Bronchial epithelial cell (primary cell): ENCODE results near the gene KLHL6. TPM values are rescaled to one million over a fixed set of nuclear protein-coding genes. Genes with fewer than 3 reads are reported as not detected.
"Not testable (repeated sequence)": the region's sequence is repeated elsewhere in the genome, so short reads cannot be mapped to it uniquely, and the experiment has no call there.

Experiments
- DNase-seq: peaks from one replicate; pipeline ENCODE4 v3.0.0-alpha.2; 2010; ENCODE audit warnings: low read depth
- FAIRE-seq: peaks from 2 replicates; lab custom pipeline; 2011; peaks lifted over from hg19 to GRCh38; lab: Jason Lieb, UNC
- H3K27me3 ChIP-seq: 2 replicates; pipeline ENCODE4 v1.5.1; 2011; ENCODE audit warnings: low read length; ENCODE audit not compliant: control insufficient read depth, insufficient read depth
- H3K36me3 ChIP-seq: 2 replicates; pipeline ENCODE4 v1.5.1; 2011; ENCODE audit warnings: low read length; ENCODE audit not compliant: control insufficient read depth, insufficient read depth
- H3K4me3 ChIP-seq: 2 replicates; pipeline ENCODE4 v1.5.1; 2011; ENCODE audit warnings: mild to moderate bottlenecking, low read depth, low read length, control low read depth
- total RNA-seq: library from RNA; depleted of rRNA; stranded (reverse); fragments of >200 nt; gene quantifications from 2 replicates; pipeline ENCODE4 v1.2.1, GENCODE V29; 2014
- TF ChIP-seq, protein P1 (sequence below): IDR thresholded peaks from 2 replicates; pipeline ENCODE4 v1.5.1; 2011; ENCODE audit warnings: mild to moderate bottlenecking, moderate library complexity, low read length, control low read depth, inconsistent platforms; ENCODE audit not compliant: insufficient read depth, severe bottlenecking

Gene KLHL6
- total RNA-seq, 1 donor from 2014 or later = under 0.01 TPM

DNA sequence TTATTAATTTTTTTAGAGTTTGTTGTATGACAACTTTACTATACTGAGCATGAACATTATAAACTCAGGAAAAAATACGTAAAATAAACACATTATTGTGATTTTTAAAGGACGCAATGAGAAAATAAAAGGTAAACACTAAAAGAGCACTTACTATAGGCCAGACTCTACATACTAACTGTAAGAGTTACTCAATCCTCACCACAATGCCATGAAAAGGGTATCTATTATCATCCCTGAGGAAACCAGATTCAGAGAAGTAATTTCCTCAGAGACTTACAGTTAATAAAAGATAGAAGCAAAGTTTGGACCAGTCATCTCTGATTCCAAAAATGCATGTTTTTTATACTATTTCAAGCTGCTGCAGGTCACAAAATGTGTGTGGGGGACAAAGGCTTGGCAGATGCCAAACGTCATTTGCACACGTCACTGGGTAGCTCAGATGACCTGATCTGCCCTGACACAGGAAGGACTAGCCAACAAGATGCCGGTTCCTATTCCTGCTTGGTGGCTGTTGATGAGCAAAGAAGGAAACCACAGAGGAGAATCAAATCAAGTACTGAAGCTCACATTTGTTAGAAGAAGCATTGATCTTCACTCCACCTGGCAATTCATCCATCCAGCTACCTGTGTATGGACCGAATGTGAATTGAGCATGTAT is 42.3 kb downstream of the KLHL6 start:
- Histone ChIP-seq H3K27me3 (peaks cover 6% of the 10 kb centered on the region), H3K4me3 (no peak overlapping the region), H3K36me3 (no peaks in the 10 kb centered on the region)
- DNase-seq (no peak), FAIRE-seq (no peak)
- TF ChIP-seq, protein P1, sequence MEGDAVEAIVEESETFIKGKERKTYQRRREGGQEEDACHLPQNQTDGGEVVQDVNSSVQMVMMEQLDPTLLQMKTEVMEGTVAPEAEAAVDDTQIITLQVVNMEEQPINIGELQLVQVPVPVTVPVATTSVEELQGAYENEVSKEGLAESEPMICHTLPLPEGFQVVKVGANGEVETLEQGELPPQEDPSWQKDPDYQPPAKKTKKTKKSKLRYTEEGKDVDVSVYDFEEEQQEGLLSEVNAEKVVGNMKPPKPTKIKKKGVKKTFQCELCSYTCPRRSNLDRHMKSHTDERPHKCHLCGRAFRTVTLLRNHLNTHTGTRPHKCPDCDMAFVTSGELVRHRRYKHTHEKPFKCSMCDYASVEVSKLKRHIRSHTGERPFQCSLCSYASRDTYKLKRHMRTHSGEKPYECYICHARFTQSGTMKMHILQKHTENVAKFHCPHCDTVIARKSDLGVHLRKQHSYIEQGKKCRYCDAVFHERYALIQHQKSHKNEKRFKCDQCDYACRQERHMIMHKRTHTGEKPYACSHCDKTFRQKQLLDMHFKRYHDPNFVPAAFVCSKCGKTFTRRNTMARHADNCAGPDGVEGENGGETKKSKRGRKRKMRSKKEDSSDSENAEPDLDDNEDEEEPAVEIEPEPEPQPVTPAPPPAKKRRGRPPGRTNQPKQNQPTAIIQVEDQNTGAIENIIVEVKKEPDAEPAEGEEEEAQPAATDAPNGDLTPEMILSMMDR = no peak

DNA sequence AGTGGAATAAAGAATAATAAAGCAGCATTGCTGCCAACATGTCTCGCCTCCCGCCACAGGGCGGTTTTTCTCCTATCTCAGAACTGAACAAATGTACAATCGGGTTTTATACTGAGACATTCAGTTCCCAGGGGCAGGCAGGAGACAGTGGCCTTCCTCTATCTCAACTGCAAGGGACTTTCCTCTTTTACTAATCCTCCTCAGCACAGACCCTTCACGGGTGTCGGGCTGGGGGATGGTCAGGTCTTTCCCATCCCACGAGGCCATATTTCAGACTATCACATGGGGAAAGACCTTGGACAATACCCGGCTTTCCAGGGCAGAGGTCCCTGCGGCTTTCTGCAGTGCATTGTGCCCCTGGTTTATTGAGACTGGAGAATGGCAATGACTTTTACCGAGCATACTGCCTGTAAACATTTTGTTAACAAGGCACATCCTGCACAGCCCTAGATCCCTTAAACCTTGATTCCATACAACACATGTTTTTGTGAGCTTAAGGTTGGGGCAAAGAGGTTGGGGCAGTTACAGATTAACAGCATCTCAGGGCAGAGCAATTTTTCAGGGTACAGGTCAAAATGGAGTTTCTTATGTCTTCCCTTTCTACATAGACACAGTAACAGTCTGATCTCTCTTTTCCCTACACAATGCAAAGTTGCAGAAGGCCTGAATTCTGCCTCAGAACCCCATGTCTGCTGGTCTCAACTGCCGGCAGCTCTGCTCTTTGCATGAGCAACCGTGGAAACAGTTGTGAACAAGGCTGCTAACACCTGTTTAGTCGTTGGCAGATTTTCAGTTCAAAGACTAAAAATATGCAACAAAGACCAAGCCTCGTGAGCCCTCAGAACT is 44.0 kb downstream of the KLHL6 start:
- H3K27me3 ChIP-seq, H3K36me3 ChIP-seq, FAIRE-seq, DNase-seq, H3K4me3 ChIP-seq: not testable (repeated sequence)

DNA sequence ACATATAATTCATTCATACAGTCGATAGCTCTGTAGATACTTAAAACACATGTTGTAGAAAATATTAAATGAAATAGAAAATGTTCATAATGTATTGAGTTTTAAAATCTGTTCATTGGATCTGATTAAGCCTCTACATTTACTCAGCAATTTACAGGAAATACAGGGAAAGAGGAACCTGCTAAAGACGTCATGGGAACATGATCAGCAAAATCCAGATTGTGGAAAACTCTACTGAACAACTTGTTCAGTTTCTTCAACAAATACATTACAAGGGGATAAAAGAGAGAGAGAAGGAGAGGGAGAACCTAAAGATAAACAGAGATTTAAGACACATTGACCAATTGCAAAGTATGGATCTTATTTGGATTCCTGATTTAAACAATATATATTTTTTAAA is 46.7 kb downstream of the KLHL6 start:
- TF ChIP-seq, protein P1 = no peak

DNA sequence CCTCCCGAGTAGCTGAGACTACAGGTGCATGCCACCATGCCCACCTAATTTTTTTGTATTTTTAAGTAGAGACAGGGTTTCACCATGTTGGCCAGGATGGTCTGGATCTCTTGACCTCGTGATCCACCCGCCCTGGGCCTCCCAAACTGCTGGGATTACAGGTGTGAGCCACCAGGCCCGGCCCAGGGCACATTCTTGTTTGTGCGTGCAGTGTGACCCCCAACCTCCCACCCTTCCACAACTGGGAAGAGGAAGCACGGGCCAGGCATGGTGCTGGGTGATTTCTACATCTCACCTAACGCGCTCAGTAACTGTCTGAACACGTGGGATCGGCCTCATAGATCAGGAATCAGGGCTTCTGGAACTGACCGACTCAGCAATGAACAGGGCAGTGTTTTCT is 48.0 kb downstream of the KLHL6 start:
- Histone ChIP-seq H3K4me3 (no peak overlapping the region), H3K36me3 (no peaks in the 10 kb centered on the region), H3K27me3 (no peaks in the 10 kb centered on the region)
- TF ChIP-seq, protein P1 = no peak
- FAIRE-seq = no peak
- no peak for DNase-seq

More for the DNA sequence above, 46.7 kb downstream of the KLHL6 start:
- H3K36me3 ChIP-seq = no peaks in the 10 kb centered on the region
- FAIRE-seq (no peak), DNase-seq (no peak)
- H3K27me3 ChIP-seq = no peaks in the 10 kb centered on the region
- H3K4me3 ChIP-seq = no peak overlapping the region

DNA sequence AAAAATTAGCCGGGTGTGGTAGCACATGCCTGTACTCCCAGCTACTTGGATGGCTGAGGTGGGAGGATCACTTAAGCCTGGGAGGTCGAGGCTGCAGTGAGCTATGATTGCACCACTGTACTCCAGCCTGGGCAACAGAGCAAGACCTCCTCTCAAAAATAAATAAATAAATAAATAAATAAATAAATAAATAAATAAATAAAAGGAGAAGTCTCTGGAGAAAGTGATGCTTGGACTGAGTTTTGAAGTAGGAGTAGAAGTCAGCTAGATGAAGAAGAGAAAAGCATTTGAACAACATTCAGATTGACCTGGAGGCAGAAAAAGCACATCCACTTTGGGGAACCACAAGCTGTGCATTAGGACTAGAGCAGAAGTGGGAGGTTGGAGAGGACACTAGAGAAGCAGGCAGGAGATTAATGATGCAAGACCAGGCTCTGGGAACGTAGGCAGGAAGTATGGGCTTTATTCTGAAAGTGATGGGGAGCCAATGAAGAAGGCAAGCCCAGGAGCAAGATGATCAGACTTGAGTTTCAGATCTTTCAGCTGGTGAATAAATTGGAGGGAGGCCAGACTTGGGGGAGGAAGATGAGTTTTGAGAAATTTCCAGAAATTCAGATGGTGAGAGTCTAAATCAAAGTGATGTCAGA is 48.7 kb downstream of the KLHL6 start:
- Histone ChIP-seq H3K4me3 (no peak overlapping the region), H3K27me3 (no peaks in the 10 kb centered on the region), H3K36me3 (no peaks in the 10 kb centered on the region)
- FAIRE-seq (no peak), DNase-seq (no peak)
- TF ChIP-seq, protein P1 = no peak

DNA sequence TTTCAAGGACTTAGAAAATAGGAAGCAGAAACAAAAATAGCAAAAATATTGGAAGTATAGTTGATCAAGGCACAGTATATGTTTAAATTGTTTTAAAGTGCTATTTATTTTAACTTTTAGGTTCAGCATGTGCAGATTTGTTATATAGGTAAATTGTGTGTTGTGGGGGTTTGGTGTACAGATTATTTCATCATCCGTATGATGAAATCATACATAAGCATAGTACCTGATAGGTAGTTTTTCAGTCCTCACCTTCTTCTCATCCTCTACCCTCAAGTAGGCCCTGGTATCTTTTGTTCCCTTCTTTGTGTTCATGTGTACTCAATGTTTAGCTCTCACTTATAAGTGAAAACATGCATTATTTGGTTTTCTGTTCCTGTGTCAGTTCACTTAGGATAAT is 50.9 kb downstream of the KLHL6 start:
- FAIRE-seq = no peak
- Histone ChIP-seq H3K27me3 (no peaks in the 10 kb centered on the region), H3K4me3 (no peak overlapping the region), H3K36me3 (no peaks in the 10 kb centered on the region)
- TF ChIP-seq, protein P1 = no peak
- no peak for DNase-seq
